HG03575 (cell line): ENCODE results near the gene RASL10A.

Experiments used
- ATAC-seq: cut with Tn5 transposase; IDR thresholded peaks from one replicate; pipeline ENCODE4 v1.9.1; 2021; ENCODE audit not compliant: unreplicated experiment, insufficient number of reproducible peaks, low FRiP score; ENCODE audit errors: extremely low read depth

Gene RASL10A

GRCh38 chr22:29277927-29278326 is 37.6 kb downstream of the RASL10A start:
- ATAC-seq, result no peak

- ATAC-seq, result no peak
Measured at GRCh38 chr22:29275819-29276565, 39.5 kb downstream of the RASL10A start.

- ATAC-seq, result no peak
Measured at GRCh38 chr22:29275167-29275566, 40.3 kb downstream of the RASL10A start.

GRCh38 chr22:29272624-29273023 is 42.9 kb downstream of the RASL10A start:
- no peak for ATAC-seq

GRCh38 chr22:29270475-29271271 is 44.8 kb downstream of the RASL10A start:
- ATAC-seq, result no peak

GRCh38 chr22:29269731-29270474 is 45.6 kb downstream of the RASL10A start:
- no peak for ATAC-seq

GRCh38 chr22:29269230-29269604 is 46.3 kb downstream of the RASL10A start:
- no peak for ATAC-seq

- ATAC-seq, result no peak
Measured at GRCh38 chr22:29268511-29269229, 46.8 kb downstream of the RASL10A start.

- ATAC-seq, result no peak
Measured at GRCh38 chr22:29267858-29268510, 47.5 kb downstream of the RASL10A start, which contains the start of the genes EWSR1 and RHBDD3. EWSR1 (plus strand) TSS chr22:29268268; CDS start chr22:29268337, 69 bp downstream. RHBDD3 (minus strand) TSS chr22:29267981; CDS start chr22:29265626, 2,355 bp downstream.

- no peak for ATAC-seq
Measured at GRCh38 chr22:29267462-29267857, 48.0 kb downstream of the RASL10A start.

GRCh38 chr22:29266564-29267461 is 48.7 kb downstream of the RASL10A start:
- no peak for ATAC-seq

- no peak for ATAC-seq
Measured at GRCh38 chr22:29265929-29266328, 49.6 kb downstream of the RASL10A start.

GRCh38 chr22:29265305-29265704 is 50.2 kb downstream of the RASL10A start:
- ATAC-seq, result no peak

GRCh38 chr22:29263791-29264276 is 51.7 kb downstream of the RASL10A start:
- no peak for ATAC-seq
